A673 (cell line): ENCODE measurements around the gene CELF1.

Experiments
- CTCF ChIP-seq: fragments of 300-800, 200-600 bp; sonication (generic); conservative IDR thresholded peaks from 2 replicates; pipeline ENCODE4 v1.5.1; 2017; ENCODE audit warnings: low read depth, mild to moderate bottlenecking, antibody characterized with exemption, low read length, moderate library complexity, mixed read lengths
- EZH2 ChIP-seq: fragments of 200-600 bp; sonication (generic); IDR thresholded peaks from 2 replicates; pipeline ENCODE4 v1.6.1; 2017; ENCODE audit warnings: borderline replicate concordance, low read depth, mild to moderate bottlenecking, mixed read lengths, antibody characterized with exemption, low read length; ENCODE audit not compliant: poor library complexity, severe bottlenecking

DNA sequence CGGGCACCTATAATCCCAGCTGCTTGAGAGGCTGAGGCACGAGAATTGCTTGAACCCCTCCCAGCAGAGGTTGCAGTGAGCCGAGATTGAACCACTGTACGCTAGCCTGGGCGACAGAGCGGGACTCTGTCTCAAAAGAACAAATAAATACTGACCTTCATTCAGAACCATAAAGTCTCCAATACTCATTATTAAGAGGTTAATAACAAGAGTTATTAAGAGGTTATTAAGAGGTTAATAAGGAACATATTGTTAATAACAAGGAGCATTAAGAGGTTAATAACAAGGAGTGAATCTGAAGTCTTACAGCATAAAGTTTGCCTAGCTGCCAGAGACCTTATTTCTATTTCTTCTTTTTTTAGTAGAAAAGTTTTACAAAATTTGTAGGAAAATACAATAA, 7.6 kb downstream of the CELF1 start:
- TF ChIP-seq EZH2, result no peak
- TF ChIP-seq CTCF, result no peak
